ENCODE data around the gene FIBP.

GRCh38 chr11:65894034-65894591, 5.8 kb upstream of the FIBP start:
- TF ChIP-seq POLR2A (IDR thresholded peaks at IDR 0.05; ENCODE audit: extremely low read depth, insufficient read length), result no peak
- TF ChIP-seq CTCF (IDR thresholded peaks at IDR 0.05; ENCODE audit: low read depth, low read length), result no peak
- TF ChIP-seq MYC (IDR thresholded peaks at IDR 0.05; ENCODE audit: low read depth, low read length), result no peak
